K562 (cell line): ENCODE measurements around the gene NEK3. TPM values are rescaled to one million over a fixed set of nuclear protein-coding genes. Genes with fewer than 3 reads are reported as not detected.

ENCODE experiments used
- BMI1 ChIP-seq: fragments of 150-350 bp; IDR thresholded peaks from 2 replicates; pipeline ENCODE4 v1.6.1; 2014; ENCODE audit warnings: low read length
- CBFA2T3 ChIP-seq: fragments of 450-650 bp; IDR thresholded peaks from 2 replicates; pipeline ENCODE4 v1.6.1; 2017
- CHCHD3 ChIP-seq: fragments of 250-450 bp; sonication (Bioruptor Pico); IDR thresholded peaks from 2 replicates; pipeline ENCODE4 v2.1.2; 2022; ENCODE audit warnings: mild to moderate bottlenecking
- L3MBTL2 ChIP-seq: fragments of 450-650 bp; IDR thresholded peaks from 2 replicates; pipeline ENCODE4 v1.6.1; 2016; ENCODE audit warnings: mild to moderate bottlenecking, moderate library complexity
- MAZ ChIP-seq, 2 experiments: fragments of 450-650 bp in 1 of 2; sonication (generic) in 1 of 2; formaldehyde crosslinking; IDR thresholded peaks in 1 of 2; conservative IDR thresholded peaks in 1 of 2; 2 replicates each; pipeline versions ENCODE4 v1.4.0 to v1.5.0; 2020; ENCODE audit warnings: mild to moderate bottlenecking in 1 of 2, missing genetic modification reagents in 1 of 2
- MEF2D ChIP-seq: conservative IDR thresholded peaks from 2 replicates; pipeline ENCODE4 v1.6.1; 2016; ENCODE audit warnings: low read depth, missing genetic modification characterization, missing compliant biosample characterization
- MTF1 ChIP-seq: fragments of 250-450 bp; sonication (Bioruptor Pico); IDR thresholded peaks from 2 replicates; pipeline ENCODE4 v1.9.0; 2021; ENCODE audit warnings: moderate library complexity, mild to moderate bottlenecking, inconsistent platforms, borderline replicate concordance
- NFIX ChIP-seq: fragments of 250-450 bp; sonication (Bioruptor Pico); IDR thresholded peaks from 2 replicates; pipeline ENCODE4 v1.4.0; 2020; ENCODE audit warnings: low read depth, mild to moderate bottlenecking, moderate library complexity
- POLR2A ChIP-seq: fragments of 450-650 bp; conservative IDR thresholded peaks from 2 replicates; pipeline ENCODE4 v1.6.1; 2016
- POLR2G ChIP-seq: fragments of 200-400 bp; formaldehyde crosslinking; IDR thresholded peaks from 2 replicates; pipeline ENCODE4 v1.6.1; 2017; ENCODE audit warnings: low read depth, mild to moderate bottlenecking, antibody characterized with exemption, low read length, moderate library complexity
- SRSF7 ChIP-seq: fragments of 200-400 bp; formaldehyde crosslinking; optimal IDR thresholded peaks from 2 replicates; pipeline ENCODE3; 2017; ENCODE audit warnings: mild to moderate bottlenecking, low read depth, low read length
- STAG1 ChIP-seq: sonication (generic); formaldehyde crosslinking; IDR thresholded peaks from 2 replicates; pipeline ENCODE4 v1.5.0; 2020; ENCODE audit warnings: missing genetic modification reagents, borderline replicate concordance
- TCFL5 ChIP-seq: fragments of 250-450 bp; sonication (Bioruptor Pico); conservative IDR thresholded peaks from 2 replicates; pipeline ENCODE4 v1.6.1; 2021; ENCODE audit warnings: mild to moderate bottlenecking, moderate library complexity, matching md5 sums
- ZNF165 ChIP-seq: fragments of 250-450 bp; sonication (Bioruptor Pico); IDR thresholded peaks from 2 replicates; pipeline ENCODE4 v1.4.0; 2020; ENCODE audit warnings: borderline replicate concordance
- ZNF263 ChIP-seq: sonication (generic); formaldehyde crosslinking; IDR thresholded peaks from 2 replicates; pipeline ENCODE4 v1.8.0; 2022; ENCODE audit warnings: mild to moderate bottlenecking, missing genetic modification reagents, borderline replicate concordance
- ZNF79 ChIP-seq: fragments of 250-450 bp; sonication (Bioruptor Pico); IDR thresholded peaks from 2 replicates; pipeline ENCODE4 v1.4.0; 2020; ENCODE audit warnings: low read depth, mild to moderate bottlenecking, moderate library complexity
- ZSCAN32 ChIP-seq: fragments of 450-650 bp; formaldehyde crosslinking; IDR thresholded peaks from 2 replicates; pipeline ENCODE4 v1.4.0; 2020; ENCODE audit warnings: mild to moderate bottlenecking, moderate library complexity
- polyA plus RNA-seq, 8 experiments: library from polyadenylated mRNA; depleted of rRNA in 4 of 8; stranded (reverse) in 5 of 8; unstranded in 3 of 8; fragments of >200 nt; fragmentation: Nextera tagmentation in 2 of 8; fragmentation: Illumina TruSeq in 1 of 8; extraction: Ambion mirVana in 2 of 8; extraction: Trizol in 1 of 8; gene quantifications; 2 replicates each; pipeline versions ENCODE4 v1.2.1 to v1.2.3, GENCODE V29; 2011 to 2014; ENCODE audit warnings: inconsistent platforms in 1 of 8, missing spikeins in 1 of 8
- total RNA-seq, 7 experiments: library from RNA; depleted of rRNA in 6 of 7; stranded (reverse); fragments of >200 nt in 6 of 7; fragmentation: Illumina TruSeq in 2 of 7; extraction: Trizol in 2 of 7; gene quantifications; 2 replicates each; pipeline versions ENCODE4 v1.2.1 to v1.2.3, GENCODE V29; 2011 to 2021; ENCODE audit warnings: low replicate concordance in 1 of 7
- TF ChIP-seq, protein P1 (sequence below), 2 experiments: IDR thresholded peaks; 2 replicates each; pipeline ENCODE4 v1.6.1; 2012; ENCODE audit warnings: improper control_type of control experiment in 2 of 2, low read depth in 2 of 2, low read length in 2 of 2, borderline replicate concordance in 1 of 2
- TF ChIP-seq, protein P2 (sequence below), 2 experiments: fragments of 450-650 bp; conservative IDR thresholded peaks; 2 replicates each; pipeline ENCODE4 v1.6.1; 2017; ENCODE audit warnings: mild to moderate bottlenecking in 2 of 2, moderate library complexity in 2 of 2
- TF ChIP-seq, protein P3 (sequence below): fragments of 250-450 bp; sonication (Bioruptor Pico); IDR thresholded peaks from 2 replicates; pipeline ENCODE4 v1.5.0; 2020; ENCODE audit warnings: mild to moderate bottlenecking
- TF ChIP-seq, protein P4 (sequence below): sonication (generic); formaldehyde crosslinking; IDR thresholded peaks from 2 replicates; pipeline ENCODE4 v1.8.1; 2023; ENCODE audit warnings: mild to moderate bottlenecking, missing genetic modification reagents

The NEK3 gene
- total and polyA plus RNA-seq, 9 of the 15 experiments (the other 6 are each of a cell fraction or from before 2014, with no cell fraction given) = 6.2 to 11.0 (median 9.3) TPM

DNA sequence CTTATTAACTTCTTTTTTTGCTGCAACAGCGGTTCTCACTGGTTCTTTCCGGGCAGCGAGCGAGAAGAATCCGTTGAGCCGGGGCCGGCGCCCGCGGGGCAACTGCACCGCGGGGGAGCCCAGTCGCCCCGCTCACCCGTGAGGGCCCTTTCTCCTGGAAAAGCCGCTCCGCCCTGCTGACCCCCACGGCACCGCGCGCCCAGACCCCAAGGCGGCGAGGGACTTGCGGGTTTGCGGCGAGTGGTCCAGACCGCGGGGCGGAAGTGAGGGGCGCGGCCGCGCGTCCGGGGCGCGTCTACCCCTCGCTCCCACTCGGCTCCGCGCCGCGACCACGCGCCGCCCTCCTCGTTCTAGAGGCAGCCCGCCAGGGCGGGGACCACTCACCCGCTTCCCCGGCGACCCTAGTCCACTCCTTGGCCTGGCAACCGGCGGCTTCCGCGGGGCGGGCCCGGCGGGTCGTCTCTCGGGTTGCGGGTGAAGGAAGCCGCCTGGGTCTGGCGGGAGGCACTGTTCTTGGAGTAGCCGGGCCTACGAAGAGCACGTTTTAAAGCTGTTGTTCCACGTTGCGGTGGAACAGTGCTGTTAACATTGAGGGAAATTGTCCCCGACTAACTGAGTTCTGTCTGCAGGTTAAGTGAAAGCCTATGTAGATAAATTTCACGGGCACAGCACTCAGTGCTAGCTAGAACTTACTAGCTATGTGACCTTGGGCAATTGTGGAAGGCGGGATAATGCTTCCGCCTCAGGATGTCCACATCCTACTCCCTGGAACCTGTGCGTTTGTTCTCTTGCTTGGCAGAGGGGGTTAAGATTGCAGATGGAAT lies at the start of gene NEK3 (continued):
- TF ChIP-seq MEF2D = no peak
- no peak for TF ChIP-seq CHCHD3
- peak; percentile 77 for TF ChIP-seq POLR2G
- TF ChIP-seq CBFA2T3 = no peak
- no peak for TF ChIP-seq TCFL5 (CRISPR knock-in tag)
- TF ChIP-seq STAG1 (CRISPR knock-in tag) = no peak
- TF ChIP-seq, protein P1, sequence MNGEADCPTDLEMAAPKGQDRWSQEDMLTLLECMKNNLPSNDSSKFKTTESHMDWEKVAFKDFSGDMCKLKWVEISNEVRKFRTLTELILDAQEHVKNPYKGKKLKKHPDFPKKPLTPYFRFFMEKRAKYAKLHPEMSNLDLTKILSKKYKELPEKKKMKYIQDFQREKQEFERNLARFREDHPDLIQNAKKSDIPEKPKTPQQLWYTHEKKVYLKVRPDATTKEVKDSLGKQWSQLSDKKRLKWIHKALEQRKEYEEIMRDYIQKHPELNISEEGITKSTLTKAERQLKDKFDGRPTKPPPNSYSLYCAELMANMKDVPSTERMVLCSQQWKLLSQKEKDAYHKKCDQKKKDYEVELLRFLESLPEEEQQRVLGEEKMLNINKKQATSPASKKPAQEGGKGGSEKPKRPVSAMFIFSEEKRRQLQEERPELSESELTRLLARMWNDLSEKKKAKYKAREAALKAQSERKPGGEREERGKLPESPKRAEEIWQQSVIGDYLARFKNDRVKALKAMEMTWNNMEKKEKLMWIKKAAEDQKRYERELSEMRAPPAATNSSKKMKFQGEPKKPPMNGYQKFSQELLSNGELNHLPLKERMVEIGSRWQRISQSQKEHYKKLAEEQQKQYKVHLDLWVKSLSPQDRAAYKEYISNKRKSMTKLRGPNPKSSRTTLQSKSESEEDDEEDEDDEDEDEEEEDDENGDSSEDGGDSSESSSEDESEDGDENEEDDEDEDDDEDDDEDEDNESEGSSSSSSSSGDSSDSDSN (IDR thresholded peaks at IDR 0.05; ENCODE audit: borderline replicate concordance in 1 of 2, low read depth in 2 of 2, low read length in 2 of 2) = peak in 1 of 2 experiments; percentile 57; a peak in 1 of 4 replicates
- no peak for TF ChIP-seq ZNF79 (CRISPR knock-in tag)
- peak; percentile 99 for TF ChIP-seq L3MBTL2
- TF ChIP-seq SRSF7 = no peak
- TF ChIP-seq, protein P2, sequence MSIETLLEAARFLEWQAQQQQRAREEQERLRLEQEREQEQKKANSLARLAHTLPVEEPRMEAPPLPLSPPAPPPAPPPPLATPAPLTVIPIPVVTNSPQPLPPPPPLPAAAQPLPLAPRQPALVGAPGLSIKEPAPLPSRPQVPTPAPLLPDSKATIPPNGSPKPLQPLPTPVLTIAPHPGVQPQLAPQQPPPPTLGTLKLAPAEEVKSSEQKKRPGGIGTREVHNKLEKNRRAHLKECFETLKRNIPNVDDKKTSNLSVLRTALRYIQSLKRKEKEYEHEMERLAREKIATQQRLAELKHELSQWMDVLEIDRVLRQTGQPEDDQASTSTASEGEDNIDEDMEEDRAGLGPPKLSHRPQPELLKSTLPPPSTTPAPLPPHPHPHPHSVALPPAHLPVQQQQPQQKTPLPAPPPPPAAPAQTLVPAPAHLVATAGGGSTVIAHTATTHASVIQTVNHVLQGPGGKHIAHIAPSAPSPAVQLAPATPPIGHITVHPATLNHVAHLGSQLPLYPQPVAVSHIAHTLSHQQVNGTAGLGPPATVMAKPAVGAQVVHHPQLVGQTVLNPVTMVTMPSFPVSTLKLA (conservative IDR thresholded peaks at IDR 0.05) = peak in 1 of 2 experiments; percentile 57; a peak in 2 of 4 replicates
- no peak for TF ChIP-seq MTF1 (CRISPR knock-in tag)
- peak; percentile 57; the same call in 1 of the 2 replicates for TF ChIP-seq ZNF263 (CRISPR knock-in tag)
- no peak for TF ChIP-seq BMI1
- TF ChIP-seq ZNF165 (CRISPR knock-in tag) = no peak
- TF ChIP-seq ZSCAN32 (CRISPR knock-in tag) = no peak
- peak in 1 of 2 experiments; percentile 59; a peak in 2 of 4 replicates for TF ChIP-seq MAZ (CRISPR knock-in tag; conservative IDR thresholded peaks at IDR 0.05 in 1 of 2, IDR thresholded peaks at IDR 0.05 in 1 of 2)
- TF ChIP-seq NFIX (CRISPR knock-in tag) = no peak
- TF ChIP-seq, protein P3, sequence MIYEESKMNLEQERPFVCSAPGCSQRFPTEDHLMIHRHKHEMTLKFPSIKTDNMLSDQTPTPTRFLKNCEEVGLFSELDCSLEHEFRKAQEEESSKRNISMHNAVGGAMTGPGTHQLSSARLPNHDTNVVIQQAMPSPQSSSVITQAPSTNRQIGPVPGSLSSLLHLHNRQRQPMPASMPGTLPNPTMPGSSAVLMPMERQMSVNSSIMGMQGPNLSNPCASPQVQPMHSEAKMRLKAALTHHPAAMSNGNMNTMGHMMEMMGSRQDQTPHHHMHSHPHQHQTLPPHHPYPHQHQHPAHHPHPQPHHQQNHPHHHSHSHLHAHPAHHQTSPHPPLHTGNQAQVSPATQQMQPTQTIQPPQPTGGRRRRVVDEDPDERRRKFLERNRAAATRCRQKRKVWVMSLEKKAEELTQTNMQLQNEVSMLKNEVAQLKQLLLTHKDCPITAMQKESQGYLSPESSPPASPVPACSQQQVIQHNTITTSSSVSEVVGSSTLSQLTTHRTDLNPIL = no peak
- TF ChIP-seq POLR2A = peak; percentile 54; the same call in 1 of the 2 replicates
- TF ChIP-seq, protein P4, sequence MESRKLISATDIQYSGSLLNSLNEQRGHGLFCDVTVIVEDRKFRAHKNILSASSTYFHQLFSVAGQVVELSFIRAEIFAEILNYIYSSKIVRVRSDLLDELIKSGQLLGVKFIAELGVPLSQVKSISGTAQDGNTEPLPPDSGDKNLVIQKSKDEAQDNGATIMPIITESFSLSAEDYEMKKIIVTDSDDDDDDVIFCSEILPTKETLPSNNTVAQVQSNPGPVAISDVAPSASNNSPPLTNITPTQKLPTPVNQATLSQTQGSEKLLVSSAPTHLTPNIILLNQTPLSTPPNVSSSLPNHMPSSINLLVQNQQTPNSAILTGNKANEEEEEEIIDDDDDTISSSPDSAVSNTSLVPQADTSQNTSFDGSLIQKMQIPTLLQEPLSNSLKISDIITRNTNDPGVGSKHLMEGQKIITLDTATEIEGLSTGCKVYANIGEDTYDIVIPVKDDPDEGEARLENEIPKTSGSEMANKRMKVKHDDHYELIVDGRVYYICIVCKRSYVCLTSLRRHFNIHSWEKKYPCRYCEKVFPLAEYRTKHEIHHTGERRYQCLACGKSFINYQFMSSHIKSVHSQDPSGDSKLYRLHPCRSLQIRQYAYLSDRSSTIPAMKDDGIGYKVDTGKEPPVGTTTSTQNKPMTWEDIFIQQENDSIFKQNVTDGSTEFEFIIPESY (CRISPR knock-in tag) = peak; percentile 77
